Measurements from ENCODE around the gene MAGI2.

DNA sequence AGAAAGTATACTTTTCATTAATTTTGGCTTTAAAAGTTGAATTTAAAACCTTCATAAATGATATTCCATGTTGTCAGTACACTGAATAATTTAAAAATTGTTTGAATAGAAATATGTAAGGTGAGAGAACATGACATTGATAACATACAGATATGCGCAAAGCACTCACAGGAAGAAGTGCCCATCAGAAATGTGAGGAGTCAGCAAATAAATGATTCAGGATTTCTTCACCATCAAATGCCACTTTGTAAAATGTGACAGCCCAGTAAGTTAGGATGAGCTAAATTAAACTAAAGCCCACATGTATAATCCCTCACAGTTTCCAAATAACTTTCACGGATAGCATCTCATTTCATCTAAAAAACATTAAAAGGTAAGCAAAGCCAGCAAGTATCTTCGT is 417.6 kb downstream of the MAGI2 start:
- no peak for TF ChIP-seq POLR2A (IDR thresholded peaks at IDR 0.05; ENCODE audit: low read depth, low read length)
- TF ChIP-seq TAF1 (IDR thresholded peaks at IDR 0.05; ENCODE audit: low read depth, low read length) = no peak
- no peak for TF ChIP-seq POLR2AphosphoS5 (IDR thresholded peaks at IDR 0.05; ENCODE audit: low read depth, low read length)

Measured in GM12891 (cell line).